Measurements from ENCODE around the gene FAM78B. TPM values are rescaled to one million over a fixed set of nuclear protein-coding genes. Genes with fewer than 3 reads are reported as not detected.

The FAM78B gene
- total and polyA plus RNA-seq, 10 of the 15 experiments (the other 5 are each of a cell fraction or from before 2014, with no cell fraction given) = 0.10 to 4.9 (median 1.6) TPM

DNA sequence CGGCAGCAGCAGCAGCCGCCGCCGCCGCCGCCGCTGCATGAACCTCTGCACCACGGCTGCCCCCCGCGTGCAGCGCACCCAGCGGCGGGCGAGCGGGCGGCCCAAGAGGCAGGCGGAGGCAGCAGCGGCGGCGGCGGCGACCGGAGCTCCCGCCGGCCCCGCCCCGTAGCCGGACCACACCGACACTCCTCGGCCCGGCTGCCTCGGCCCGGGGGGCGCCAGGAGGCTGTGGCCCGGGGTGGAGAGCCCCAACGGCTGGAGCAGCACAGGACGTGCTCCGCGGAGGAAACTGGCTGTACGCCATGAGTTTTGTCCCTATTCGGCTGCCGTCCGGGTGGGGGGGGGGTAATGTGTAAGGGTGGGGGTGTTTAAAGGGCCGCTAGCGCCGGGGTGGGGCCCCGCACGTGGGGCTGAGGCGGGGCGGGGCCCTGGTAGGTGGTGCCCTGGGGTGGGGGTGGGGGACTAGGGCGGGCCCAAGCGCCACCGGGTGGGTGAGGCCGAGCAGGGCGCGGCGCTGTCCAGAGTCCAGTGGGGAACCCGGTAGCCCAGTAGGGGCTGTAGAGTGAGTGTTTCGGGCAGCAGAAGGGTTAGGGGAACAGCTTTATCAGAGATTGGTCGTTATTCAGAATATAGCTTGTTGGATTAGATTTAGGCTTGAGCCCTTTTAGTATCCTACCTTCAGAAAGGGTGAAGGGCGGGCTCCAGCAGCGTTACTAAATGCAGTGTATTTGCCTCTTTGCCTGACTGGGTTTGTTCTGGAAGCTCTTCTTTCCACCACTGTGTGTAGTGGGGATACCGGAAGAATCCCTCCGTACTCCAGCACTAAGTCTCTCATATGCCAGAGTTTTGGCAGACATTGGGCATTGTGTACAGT, at the start of gene FAM78B (continued):
- TF ChIP-seq BRCA1 (IDR thresholded peaks at IDR 0.05; ENCODE audit: low read depth, low read length) (no peak), SMAD1 (IDR thresholded peaks at IDR 0.05; ENCODE audit: low read depth, partially characterized antibody) (no peak), ZNF217 (IDR thresholded peaks at IDR 0.05) (no peak), LARP7 (IDR thresholded peaks at IDR 0.05) (peak; percentile 79), NFIC (IDR thresholded peaks at IDR 0.05; ENCODE audit: low read depth, low read length) (no peak), BHLHE40 (IDR thresholded peaks at IDR 0.05; ENCODE audit: borderline replicate concordance in 1 of 2, low read depth in 2 of 2, low read length in 1 of 2) (peak; percentile 77 to 82; a peak in 3 of 4 replicates), POLR2AphosphoS5 (IDR thresholded peaks at IDR 0.05; ENCODE audit: low read length) (no peak), NFXL1 (IDR thresholded peaks at IDR 0.05; ENCODE audit: borderline replicate concordance) (no peak), POLR2AphosphoS2 (IDR thresholded peaks at IDR 0.05; ENCODE audit: low read depth, low read length) (no peak), RAD21 (IDR thresholded peaks at IDR 0.05; ENCODE audit: insufficient read depth, low read depth, low read length) (no peak), JUND (IDR thresholded peaks at IDR 0.05; ENCODE audit: low read depth, low read length) (no peak), IRF4 (IDR thresholded peaks at IDR 0.05; ENCODE audit: low read depth, low read length) (no peak), MEF2B (IDR thresholded peaks at IDR 0.05; ENCODE audit: partially characterized antibody, poor library complexity, severe bottlenecking) (no peak), MTA3 (IDR thresholded peaks at IDR 0.05; ENCODE audit: borderline replicate concordance, low read length) (0 out of 2 replicates have a peak, but pooled peaks have one; percentile 16)
- TF ChIP-seq, protein P1, sequence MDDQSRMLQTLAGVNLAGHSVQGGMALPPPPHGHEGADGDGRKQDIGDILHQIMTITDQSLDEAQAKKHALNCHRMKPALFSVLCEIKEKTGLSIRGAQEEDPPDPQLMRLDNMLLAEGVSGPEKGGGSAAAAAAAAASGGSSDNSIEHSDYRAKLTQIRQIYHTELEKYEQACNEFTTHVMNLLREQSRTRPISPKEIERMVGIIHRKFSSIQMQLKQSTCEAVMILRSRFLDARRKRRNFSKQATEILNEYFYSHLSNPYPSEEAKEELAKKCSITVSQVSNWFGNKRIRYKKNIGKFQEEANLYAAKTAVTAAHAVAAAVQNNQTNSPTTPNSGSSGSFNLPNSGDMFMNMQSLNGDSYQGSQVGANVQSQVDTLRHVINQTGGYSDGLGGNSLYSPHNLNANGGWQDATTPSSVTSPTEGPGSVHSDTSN (IDR thresholded peaks at IDR 0.05; ENCODE audit: insufficient replicate concordance, low read depth, low read length) = no peak
- TF ChIP-seq, protein P2, sequence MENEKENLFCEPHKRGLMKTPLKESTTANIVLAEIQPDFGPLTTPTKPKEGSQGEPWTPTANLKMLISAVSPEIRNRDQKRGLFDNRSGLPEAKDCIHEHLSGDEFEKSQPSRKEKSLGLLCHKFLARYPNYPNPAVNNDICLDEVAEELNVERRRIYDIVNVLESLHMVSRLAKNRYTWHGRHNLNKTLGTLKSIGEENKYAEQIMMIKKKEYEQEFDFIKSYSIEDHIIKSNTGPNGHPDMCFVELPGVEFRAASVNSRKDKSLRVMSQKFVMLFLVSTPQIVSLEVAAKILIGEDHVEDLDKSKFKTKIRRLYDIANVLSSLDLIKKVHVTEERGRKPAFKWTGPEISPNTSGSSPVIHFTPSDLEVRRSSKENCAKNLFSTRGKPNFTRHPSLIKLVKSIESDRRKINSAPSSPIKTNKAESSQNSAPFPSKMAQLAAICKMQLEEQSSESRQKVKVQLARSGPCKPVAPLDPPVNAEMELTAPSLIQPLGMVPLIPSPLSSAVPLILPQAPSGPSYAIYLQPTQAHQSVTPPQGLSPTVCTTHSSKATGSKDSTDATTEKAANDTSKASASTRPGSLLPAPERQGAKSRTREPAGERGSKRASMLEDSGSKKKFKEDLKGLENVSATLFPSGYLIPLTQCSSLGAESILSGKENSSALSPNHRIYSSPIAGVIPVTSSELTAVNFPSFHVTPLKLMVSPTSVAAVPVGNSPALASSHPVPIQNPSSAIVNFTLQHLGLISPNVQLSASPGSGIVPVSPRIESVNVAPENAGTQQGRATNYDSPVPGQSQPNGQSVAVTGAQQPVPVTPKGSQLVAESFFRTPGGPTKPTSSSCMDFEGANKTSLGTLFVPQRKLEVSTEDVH (IDR thresholded peaks at IDR 0.05; ENCODE audit: low read depth, partially characterized antibody) = no peak
- TF ChIP-seq, protein P3, sequence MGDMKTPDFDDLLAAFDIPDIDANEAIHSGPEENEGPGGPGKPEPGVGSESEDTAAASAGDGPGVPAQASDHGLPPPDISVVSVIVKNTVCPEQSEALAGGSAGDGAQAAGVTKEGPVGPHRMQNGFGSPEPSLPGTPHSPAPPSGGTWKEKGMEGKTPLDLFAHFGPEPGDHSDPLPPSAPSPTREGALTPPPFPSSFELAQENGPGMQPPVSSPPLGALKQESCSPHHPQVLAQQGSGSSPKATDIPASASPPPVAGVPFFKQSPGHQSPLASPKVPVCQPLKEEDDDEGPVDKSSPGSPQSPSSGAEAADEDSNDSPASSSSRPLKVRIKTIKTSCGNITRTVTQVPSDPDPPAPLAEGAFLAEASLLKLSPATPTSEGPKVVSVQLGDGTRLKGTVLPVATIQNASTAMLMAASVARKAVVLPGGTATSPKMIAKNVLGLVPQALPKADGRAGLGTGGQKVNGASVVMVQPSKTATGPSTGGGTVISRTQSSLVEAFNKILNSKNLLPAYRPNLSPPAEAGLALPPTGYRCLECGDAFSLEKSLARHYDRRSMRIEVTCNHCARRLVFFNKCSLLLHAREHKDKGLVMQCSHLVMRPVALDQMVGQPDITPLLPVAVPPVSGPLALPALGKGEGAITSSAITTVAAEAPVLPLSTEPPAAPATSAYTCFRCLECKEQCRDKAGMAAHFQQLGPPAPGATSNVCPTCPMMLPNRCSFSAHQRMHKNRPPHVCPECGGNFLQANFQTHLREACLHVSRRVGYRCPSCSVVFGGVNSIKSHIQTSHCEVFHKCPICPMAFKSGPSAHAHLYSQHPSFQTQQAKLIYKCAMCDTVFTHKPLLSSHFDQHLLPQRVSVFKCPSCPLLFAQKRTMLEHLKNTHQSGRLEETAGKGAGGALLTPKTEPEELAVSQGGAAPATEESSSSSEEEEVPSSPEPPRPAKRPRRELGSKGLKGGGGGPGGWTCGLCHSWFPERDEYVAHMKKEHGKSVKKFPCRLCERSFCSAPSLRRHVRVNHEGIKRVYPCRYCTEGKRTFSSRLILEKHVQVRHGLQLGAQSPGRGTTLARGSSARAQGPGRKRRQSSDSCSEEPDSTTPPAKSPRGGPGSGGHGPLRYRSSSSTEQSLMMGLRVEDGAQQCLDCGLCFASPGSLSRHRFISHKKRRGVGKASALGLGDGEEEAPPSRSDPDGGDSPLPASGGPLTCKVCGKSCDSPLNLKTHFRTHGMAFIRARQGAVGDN (IDR thresholded peaks at IDR 0.05) = peak; percentile 13; the same call in 1 of the 2 replicates

All from GM12878 (cell line).